Vagina (tissue), 2 donors: ENCODE measurements around the gene IL16.

Experiments used
- POLR2A ChIP-seq, 2 donors: fragments of 450-650 bp; IDR thresholded peaks; one replicate each; pipeline ENCODE4 v1.6.1; 2017; ENCODE audit warnings: antibody characterized with exemption in 2 of 2, mild to moderate bottlenecking in 2 of 2, moderate library complexity in 2 of 2
- POLR2AphosphoS5 ChIP-seq, 2 donors: sonication (generic); formaldehyde crosslinking; IDR thresholded peaks; one replicate each; pipeline ENCODE4 v1.9.0; 2017; ENCODE audit warnings: antibody characterized with exemption in 2 of 2, mild to moderate bottlenecking in 2 of 2, low read depth in 1 of 2; ENCODE audit not compliant: insufficient read depth in 1 of 2
- TF ChIP-seq, protein P1 (sequence below), 3 experiments: fragments of 450-650 bp in 2 of 3; fragments of 200-600 bp in 1 of 3; sonication (generic) in 1 of 3; IDR thresholded peaks; one replicate each; pipeline ENCODE4 v1.5.1; 2017 to 2019; ENCODE audit warnings: antibody characterized with exemption in 3 of 3, mild to moderate bottlenecking in 2 of 3, moderate library complexity in 2 of 3

DNA sequence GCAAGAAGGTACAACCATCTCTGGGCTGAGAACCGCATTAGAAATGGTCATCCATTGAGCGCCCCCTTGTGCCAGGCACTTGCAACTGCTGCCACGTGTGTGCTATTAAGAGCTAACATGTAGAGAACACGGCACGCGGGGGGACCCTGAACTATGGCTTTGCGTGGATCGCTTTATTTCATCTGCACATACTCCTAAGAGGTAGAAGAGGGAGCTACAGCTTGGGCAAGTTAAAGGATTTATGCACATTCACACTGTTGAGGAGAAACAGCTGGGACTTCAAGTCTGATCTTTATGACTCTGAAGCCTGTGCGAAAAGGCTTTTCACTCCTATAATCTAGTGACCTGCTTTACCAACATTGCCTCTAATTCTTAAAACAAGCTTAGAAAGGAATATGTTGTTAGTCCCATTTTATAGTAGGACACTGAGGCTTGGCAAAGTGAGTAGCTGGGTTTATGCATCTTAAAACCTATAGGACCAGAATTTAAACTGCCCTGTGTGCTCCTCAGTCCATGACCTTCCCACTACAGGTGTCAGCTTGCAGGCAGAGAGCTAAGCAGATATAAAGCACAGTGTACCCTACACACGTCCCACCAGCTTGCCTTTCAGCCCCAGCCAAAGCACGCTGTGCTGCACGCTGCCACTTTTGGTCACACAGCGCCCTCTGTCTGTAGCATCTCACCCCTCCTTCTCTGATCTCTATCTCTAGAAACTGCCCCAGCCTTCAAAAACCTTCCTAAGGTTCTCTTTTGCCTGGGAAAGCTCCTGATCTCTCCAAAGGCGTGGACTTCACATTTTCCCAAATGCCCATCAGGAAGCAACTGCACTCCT lies 69.5 kb downstream of the IL16 start:
- TF ChIP-seq POLR2AphosphoS5 (IDR thresholded peaks at IDR 0.05; ENCODE audit: insufficient read depth in 1 of 2, low read depth in 1 of 2) (no peak), POLR2A (IDR thresholded peaks at IDR 0.05) (no peak)
- TF ChIP-seq, protein P1, sequence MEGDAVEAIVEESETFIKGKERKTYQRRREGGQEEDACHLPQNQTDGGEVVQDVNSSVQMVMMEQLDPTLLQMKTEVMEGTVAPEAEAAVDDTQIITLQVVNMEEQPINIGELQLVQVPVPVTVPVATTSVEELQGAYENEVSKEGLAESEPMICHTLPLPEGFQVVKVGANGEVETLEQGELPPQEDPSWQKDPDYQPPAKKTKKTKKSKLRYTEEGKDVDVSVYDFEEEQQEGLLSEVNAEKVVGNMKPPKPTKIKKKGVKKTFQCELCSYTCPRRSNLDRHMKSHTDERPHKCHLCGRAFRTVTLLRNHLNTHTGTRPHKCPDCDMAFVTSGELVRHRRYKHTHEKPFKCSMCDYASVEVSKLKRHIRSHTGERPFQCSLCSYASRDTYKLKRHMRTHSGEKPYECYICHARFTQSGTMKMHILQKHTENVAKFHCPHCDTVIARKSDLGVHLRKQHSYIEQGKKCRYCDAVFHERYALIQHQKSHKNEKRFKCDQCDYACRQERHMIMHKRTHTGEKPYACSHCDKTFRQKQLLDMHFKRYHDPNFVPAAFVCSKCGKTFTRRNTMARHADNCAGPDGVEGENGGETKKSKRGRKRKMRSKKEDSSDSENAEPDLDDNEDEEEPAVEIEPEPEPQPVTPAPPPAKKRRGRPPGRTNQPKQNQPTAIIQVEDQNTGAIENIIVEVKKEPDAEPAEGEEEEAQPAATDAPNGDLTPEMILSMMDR (IDR thresholded peaks at IDR 0.05), result peak; percentile 64 to 90 (median 75)
